GM21619 (cell line): Measurements from ENCODE around the gene CLN5.
A peak's percentile ranks its signal among the peaks of the same experiment; 100 is the strongest.
"Not testable (repeated sequence)": the region's sequence is repeated elsewhere in the genome, so short reads cannot be mapped to it uniquely, and the experiment has no call there.

Source experiments
- ATAC-seq: cut with Tn5 transposase; IDR thresholded peaks from one replicate; pipeline ENCODE4 v1.9.1; 2021; ENCODE audit not compliant: unreplicated experiment

Gene CLN5

DNA sequence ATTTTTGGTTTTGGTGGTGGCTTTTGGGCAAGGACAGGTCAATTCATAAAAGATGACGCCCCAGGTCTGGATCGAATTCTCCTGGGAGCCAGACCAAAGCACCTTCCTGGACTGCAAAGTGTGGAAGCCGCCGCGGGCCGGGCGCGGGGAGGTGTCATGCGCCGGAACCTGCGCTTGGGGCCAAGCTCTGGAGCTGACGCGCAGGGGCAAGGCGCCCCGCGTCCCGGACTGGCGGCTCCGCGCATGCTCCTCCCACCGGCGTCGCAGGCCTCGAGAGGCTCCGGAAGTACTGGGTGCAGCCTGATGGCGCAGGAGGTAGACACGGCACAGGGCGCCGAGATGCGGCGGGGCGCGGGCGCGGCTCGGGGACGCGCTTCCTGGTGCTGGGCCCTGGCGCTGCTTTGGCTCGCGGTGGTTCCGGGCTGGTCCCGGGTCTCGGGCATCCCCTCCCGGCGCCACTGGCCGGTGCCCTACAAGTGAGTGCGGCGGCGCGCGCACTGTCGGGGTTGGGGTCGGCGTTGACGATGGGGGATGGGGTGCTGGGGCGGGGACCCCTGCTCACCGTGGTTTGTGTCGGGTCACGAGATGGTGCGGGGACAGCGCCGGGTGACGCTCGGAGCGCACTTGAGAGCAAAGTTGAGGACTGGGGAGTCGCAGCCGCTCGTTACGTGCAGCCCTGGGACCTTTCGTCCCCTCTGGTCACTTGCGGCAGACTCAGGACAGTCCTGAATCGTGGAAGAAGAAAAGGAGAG, at the start of gene CLN5:
TSS of gene CLN5 (plus strand) at position 286 of the 752 bp plus-strand sequence. CDS start at position 304, 18 bp downstream.
- peak; percentile 95 for ATAC-seq

DNA sequence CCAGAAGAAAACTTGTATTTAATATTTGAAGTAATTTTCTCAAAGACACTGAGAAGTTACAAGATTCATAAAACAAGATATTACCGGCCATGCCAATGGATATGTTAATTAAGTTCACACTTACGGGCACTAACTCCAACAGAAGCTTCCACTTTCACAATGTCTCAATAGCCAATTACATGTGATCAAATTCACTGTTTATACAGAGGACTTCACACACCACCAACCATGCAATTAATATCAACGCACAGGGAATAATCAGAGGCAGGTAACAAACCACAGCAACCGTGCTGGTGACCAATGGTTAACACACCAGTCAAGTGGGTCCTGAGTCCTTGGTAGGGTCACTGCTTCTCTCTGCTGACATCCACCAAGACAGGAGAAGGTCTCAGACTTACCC, 49.5 kb upstream of the CLN5 start:
- no peak for ATAC-seq

DNA sequence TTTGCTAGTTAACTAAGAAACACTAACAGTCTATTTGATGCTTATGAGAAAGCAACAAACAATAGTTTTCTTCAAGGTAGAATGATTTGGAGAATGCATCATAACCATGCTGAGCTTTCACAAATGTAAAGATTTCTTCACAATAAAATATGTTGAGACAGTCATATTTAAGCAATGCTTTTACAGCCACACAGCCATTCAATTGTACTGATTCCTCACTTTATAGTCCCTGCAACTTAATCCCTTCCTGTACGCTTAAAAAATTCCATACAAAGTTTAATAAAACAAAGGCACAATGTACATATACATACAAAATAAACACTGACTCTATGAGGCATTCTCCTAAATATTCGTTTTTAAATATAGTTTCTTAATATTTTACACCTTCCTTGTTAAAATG, 48.2 kb upstream of the CLN5 start:
- ATAC-seq: no peak

DNA sequence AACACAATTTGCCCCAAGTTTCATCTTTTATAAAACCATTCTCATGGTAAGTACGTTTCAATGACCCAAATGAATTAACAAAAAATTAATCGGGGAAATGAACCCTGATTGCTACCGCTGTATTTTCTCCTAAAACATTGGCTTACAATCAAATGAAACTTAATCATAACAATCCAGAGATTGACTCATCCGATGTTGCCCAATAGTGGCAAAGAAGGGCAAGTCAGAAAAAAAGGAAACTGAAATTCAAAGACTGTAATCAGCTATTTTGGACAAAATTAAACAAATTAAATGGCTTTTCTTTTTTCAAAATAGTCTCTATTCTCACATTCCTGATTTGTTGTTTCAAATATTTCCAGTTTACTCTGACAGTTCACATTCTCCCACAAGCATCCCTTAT, 47.4 kb upstream of the CLN5 start:
- ATAC-seq: no peak

DNA sequence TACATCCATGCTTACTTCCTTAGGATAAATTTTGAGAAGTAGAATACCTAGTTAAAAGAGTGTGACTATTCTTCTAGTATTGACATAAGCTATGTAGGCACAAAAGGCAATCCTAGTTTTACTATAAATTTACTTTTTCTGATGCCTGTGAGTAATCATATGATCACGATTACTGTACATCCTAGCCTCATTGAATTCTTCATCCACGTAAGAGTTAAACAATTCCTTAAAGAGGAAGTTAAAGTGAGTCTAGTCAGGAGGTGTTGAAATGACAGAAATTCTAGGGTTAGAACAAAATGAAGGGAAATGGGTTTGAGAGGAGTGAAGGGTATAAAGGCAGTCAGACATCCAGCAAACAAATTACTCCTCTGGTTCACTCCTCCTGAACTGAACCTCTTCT, 43.7 kb upstream of the CLN5 start, which contains the start of gene ACOD1:
TSS of gene ACOD1 (plus strand) at position 363 of the 400 bp plus-strand sequence. CDS start 48 bp downstream, outside the sequence.
- no peak for ATAC-seq

DNA sequence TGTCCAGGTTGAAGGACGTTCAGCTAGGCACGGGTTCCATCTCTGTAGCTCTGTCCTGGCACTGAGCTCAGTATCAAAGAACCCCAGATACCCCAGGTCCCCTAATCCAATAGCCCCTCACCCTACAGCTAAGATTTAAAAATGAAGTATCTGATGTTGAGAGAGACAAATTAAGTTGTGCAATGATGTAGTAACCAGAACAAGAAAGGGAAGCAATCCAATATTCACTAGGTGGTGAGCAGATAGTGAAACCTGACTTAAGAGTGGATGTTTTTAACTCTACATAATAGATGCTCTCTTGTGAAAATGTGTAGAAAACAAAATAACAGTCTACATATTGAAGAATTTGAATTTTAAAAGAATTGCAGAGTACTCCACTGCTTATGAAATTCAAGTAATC, 41.8 kb upstream of the CLN5 start:
- ATAC-seq: no peak

DNA sequence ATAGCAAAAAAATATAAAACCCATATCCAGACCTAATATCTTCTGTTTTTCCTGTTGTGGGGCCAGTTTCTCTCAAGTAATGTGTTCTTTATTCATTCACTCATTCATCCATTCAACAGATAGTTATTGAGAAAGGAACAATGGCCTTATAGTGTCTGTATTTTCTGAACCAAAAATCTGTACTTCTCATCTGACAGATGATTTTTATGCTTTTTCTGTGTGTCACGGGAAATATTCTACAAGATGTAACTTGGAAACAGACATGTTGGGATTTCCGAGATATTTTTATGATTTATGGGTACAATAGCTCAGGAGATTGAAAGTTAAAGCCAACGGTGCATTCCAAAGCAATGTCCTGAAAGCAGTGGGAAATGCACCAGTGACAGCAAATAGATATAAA, 37.9 kb upstream of the CLN5 start:
- no peak for ATAC-seq

DNA sequence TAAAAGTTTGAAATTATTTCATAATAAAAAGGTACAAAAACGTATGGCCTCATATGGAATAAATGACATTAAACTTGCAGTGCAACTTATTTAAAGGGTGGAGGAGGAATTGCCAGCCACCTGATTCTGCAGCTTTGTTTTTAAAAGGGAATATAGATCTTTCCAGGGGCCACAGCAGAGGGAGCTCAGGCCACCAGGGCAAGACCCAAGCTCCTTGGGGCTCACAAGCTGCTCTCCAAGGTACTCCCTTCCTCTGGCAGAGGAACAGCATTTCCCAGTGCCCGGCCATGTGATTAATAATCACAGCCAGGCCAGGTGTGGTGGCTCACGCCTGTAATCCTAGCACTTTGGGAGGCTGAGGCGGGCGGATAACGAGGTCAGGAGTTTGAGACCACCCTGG, 37.3 kb upstream of the CLN5 start:
- no peak for ATAC-seq

DNA sequence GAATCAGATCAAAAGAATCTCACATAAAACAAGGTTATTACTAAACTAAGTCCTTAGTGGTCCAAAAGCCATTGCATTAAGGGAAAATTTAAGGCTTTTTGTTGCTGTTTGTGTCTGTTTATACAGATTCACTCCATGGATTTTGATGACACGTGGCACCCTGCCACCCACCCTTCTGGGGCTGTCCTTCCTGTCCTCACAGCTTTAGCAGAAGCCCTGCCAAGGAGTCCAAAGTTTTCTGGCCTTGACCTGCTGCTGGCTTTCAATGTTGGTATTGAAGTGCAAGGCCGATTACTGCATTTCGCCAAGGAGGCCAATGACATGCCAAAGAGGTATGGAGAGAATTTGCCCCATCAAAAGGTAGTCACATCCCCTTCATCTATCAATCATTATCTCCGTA, 36.7 kb upstream of the CLN5 start:
- no peak for ATAC-seq

DNA sequence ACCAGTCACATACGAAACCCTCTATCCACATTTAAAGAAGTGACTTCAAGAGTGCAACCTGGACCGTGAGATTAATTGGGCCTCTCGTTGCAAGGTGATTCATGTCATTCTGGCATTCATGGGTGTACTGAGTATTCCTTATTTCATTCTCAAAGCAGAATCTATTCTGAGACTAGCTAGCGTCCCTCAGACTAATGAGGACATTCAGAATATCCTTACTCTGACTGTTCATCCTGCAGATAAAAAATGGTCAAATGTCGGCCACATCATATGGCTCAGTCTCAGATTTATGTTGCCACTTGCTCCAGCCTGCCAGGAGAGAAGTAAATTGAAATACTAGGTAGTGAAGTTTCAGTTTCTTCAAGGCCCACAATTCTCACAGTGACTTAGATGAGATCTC, 36.2 kb upstream of the CLN5 start:
- ATAC-seq: no peak

DNA sequence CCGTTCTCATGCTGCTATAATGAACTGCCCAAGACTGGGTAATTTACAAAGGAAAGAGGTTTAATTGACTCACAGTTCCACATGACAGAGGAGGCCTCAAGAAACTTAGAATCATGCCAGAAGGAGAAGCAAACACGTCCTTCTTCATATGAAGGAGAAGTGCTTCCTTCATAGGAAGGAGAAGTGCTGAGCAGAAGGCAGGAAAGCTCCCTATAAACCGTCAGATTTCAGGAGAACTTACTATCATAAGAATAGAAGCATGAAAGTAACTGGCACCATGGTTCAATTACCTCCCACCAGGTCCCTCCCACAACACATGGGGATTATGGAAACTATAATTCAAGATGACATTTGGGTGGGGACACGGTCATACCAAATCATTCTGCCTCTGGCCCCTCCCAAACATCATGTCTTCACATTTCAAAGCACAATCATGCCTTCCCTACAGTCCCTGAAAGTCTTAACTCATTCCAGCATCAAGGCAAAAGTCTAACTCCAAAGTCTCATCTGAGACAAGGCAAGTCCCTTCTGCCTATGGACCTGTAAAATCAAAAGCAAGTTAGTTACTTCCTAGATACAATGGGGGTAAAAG, 32.9 kb upstream of the CLN5 start:
- no peak for ATAC-seq

DNA sequence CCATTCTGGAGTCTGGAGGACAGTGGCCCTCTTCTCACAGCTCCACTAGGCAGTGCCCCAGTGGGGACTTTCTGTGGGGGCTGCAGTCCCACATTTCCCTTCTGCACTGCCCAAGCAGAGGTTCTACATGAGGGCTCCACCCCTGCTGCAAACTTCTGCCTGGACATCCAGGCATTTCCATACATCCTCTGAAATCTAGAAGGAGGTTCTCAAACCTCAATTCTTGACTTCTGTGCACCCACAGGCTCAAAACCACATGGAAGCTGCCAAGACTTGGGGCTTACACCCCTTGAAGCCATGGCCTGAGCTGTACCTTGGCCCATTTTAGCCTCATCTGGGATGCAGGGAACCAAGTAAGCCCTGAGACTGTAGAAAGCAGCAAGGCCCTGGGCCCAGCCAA, 32.1 kb upstream of the CLN5 start:
- ATAC-seq: not testable (repeated sequence)

DNA sequence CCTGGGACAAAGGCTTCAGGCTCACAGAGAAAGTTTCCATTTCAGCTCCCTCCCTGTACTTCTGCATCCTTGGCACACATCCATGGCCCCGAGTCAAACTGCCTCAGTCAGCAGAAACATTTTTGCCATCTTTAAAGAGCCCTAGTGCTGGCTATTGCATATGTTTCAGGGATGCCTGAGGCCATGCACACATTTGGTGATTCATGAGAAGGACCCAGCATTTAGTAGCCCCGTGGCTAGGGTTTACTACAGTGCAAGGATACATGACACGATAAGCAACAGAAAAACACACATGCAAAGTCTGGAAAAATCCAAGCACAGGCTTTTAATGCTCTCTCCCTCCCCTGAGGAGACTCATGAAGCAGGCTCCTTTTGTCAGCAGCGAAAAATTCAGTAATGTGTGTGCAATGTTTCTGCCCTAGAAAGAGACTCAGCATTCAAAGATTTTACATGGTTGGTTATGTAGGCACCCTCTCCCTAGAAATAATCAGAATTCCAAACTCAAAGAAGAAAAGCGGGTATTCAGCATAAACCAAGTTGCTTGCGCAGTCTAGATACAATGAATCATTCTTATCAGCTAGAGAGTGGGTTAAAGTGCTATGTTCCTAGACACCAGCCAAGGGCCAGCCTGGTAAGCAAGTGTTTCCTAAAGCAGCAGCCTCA, 26.0 kb upstream of the CLN5 start:
- ATAC-seq: no peak

DNA sequence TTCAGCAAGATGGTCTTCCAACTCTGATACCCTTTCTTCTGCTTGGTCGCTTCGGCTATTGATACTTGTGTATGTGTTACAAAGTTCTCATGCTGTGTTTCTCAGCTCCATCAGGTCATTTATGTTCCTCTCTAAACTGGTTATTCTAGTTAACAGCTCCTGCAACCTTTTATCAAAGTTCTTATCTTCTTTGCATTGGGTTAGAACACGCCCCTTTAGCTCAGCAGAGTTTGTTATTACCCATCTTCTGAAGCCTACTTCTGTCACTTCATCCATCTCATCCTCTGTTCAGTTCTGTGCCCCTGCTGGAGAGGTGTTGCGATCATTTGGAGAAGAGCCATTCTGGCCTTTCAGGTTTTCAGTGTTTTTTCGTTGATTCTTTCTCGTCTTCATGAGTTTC, 24.9 kb upstream of the CLN5 start:
- no peak for ATAC-seq

DNA sequence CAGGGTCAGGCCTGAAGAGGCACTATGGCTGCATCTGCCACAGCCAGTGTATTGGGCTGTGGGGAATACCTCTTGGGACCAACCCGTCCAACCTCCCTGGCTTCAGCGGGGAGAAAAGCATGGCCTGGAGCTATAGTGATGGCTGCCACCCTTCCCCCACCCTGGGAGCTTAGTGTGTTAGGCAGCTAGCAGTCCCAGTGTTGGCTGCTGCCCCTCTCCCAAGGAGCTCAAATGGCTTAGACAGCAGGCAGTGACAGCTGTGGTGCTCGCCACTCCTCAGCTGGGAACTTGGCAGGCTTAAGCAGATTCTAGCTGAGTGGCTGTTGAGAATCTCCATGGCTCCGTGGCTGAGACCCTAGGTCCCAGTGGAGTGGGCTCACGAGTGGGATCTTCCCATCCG, 23.8 kb upstream of the CLN5 start:
- ATAC-seq: no peak

DNA sequence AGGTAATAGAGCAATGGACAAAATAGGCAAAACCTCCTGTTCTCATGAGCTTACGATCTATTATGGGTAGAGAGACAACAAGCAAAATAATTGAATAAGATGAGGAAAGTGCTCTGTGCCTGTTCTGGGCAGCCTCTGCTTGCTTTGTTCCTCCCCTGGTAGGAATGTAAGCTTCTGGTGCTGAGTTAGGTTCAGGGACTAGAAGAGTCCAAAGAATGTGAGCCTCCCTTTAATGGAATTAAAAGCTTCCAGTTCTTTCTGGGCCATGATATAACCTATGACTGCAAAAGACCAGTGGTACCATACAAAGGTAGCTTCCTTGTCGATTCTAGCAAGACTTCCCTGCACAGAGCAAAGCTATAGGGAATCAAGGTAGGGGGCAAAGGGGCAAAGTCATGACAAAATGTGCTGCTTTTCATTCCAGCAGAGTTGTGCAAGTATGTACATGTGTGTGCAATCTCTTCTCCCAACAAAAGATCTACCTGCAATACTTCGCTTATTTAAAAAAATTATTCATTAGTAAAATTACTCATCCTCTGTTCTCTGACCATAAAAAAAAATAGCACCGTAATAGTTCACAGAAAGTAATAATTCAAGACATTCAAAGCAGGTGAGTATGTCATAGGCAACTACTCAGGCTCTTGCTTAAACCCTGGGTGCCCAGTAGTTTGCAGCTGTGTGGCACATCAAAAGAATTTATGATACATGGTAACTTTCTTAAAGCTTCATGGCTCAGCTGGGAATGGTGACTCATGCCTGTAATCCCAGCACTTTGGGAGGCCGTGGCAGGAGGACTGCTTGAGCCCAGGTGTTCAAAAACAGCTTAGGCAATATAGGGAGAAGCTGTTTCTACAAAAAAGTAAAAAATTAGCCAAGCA, 22.2 kb upstream of the CLN5 start:
- no peak for ATAC-seq

DNA sequence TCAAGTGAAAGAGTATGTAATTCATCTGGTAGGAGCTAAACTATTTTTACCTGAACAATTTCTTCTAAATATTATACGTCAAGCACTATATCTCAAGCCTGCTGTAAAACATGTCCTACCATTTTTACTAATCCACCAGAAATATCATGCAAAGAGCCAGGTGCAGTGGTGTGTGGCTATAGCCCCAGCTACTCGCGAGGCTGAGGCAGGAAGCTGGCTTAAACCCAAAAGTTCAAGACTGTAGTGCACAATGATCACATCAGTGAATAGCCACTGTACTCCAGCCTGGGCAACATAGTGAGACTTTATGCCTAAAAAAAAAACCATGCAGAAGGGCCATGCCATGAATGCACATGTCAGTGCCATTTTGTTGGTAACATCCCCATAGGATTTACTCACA, 20.7 kb upstream of the CLN5 start:
- no peak for ATAC-seq

DNA sequence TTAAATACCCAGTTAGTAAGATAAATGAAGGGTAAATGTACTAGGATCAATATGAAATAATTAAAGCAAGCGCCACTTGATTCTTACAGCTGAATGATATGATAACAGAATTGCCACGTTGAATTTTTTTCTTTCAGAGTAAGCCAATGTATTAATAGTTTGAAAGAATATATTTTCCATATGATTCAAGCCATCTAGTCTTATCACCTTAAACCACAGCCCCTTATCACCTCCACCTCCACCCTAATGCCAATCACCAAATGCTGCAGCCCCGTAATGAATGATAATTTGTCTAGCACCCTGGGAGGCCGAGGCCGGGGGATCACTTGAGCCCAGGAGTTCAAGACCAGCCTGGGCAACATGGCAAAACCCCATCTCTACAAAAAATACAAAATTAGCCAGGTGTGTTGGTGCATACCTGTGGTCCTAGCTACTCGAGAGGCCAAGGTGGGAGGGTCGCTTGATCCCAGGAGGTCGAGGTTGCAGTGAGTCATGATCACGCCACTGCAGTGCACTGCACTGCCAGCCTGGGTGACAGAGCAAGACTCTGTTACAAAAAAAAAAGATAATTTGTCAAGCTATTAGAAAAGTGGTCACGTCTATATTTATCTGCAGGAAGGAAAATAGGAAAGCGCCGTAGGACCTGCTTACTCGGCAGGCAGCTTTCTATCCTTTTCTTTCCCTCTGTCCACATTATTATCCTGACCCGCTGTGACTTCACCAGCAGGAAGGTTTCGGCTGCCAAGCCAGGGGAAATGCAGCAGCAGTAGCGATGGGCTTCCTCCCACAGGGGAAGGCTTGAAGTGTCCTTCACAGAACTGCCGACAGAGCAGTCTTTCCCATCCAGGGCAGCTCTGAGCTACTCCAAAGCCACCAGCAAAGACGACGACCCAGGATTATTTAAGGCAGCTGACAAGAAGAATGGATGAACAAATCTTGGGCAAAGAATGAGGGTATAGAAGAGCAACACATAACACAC, 19.7 kb upstream of the CLN5 start:
- no peak for ATAC-seq

DNA sequence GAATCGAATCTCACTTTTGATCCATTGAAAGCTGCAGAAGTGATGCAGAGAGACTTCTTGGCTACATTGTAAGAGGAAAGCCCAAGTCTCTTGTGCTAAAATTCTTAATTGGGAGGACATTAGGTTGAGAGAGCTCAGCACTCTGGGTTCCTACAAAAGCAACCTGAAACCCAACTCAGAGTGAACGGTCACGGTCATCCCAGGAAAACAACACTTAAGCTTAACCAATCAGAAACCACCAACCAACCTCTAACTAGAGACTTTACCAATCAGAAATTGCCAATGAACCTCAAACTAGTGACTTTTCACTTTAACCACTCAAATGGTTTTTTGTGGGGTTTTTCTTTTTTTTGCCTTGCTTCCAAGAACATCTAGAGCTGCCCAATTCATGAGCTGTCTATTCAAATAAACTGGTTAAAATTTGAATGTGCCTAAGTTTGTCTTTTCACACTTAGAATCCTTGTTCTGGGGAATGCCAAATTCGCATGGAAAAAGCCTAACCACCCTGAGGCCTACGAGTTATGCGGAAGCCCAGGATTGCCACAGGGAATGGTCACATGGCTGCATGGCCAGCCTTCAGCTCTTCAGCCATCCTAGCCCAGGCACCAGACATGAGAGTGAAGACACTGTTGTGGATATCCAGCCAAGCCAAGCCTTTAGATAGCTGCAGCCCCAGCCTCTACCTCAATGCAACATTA, 17.8 kb upstream of the CLN5 start:
- ATAC-seq: no peak

DNA sequence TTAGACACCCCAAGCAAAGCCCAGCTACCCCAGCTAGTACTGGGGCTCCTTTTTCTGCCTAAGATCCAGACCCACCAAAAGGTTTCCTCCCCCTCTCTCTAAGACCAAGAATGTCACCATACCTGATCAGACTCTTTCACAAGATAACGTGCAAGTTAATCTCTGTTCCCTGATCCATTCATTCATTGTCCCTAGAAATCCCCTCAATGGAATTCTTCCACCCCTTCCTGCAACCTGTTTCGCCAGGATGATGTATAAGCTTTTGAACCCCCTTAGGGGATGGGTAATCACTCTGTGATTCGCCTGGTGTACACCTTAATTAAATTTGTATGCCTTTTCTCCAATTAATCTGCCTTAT, 17.3 kb upstream of the CLN5 start:
- ATAC-seq: no peak
